ENCODE data around the gene TRPM8.
"Not testable (repeated sequence)": the region's sequence is repeated elsewhere in the genome, so short reads cannot be mapped to it uniquely, and the experiment has no call there.

The TRPM8 gene

DNA sequence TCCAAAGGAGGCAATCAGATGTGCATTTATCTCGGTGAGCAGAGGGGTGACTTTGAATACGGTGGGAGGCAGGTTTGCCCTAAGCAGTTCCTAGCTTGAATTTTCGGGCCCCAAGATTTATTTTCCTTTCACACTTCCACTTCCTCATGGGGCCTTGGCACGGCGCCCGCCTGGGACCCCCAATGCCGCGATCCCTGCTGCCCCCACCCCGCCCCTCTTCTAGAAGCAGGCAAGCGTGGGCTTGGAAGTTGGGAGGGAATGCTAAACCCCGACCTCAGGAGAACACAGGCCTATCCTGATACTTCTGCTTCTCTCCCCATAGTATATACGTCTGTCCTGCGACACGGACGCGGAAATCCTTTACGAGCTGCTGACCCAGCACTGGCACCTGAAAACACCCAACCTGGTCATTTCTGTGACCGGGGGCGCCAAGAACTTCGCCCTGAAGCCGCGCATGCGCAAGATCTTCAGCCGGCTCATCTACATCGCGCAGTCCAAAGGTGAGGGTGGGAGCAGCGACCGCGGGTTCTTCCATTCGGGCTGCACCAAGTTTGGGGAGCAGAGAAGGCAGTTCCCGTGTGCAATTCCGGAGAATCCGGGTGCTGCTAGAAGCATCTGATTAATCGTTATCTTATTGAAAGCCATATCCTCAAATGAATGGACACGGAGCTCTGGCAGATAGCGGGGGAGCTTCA, 21.6 kb downstream of the TRPM8 start:
- no peak for DNase-seq

- no peak for DNase-seq
Observed at GRCh38 chr2:233940376-233941276, 23.5 kb downstream of the TRPM8 start.

DNA sequence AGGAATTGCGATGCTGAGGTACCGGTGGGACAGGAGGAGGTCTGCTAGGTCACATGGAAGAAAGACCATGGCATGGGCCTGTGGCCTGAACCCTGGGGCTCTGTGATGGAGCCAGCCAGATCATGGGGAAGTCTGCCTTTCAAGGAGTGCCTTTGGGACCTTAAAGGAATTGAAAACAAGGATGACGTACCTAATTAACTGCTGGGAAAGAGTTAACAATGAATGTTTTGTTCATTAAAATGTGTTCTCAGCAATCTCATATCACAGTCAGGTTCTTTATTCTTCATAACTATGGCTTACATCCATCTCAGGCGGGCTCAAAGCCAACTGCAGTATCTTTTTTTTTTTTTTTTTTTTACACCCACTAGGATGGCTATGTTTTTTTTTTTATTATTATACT, 25.6 kb downstream of the TRPM8 start:
- DNase-seq = no peak

DNA sequence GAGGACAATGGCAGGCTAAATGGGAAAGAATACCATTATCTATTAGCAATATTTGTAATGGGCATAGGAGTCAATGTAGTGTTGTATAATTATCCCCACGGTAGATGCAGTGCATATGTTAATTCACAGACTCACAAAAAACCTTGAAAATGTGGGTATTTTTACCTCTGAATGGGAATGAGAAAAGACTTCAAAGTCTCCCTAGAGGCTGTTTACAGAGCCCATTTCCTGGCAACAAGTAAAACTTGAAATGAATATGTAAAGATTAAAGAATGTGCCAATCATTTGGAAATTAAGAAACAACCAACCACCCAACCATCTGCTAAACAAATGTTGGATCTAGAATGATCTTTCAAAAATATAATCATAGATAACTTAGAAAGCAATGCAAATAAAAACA, 27.1 kb downstream of the TRPM8 start:
- DNase-seq = no peak

DNA sequence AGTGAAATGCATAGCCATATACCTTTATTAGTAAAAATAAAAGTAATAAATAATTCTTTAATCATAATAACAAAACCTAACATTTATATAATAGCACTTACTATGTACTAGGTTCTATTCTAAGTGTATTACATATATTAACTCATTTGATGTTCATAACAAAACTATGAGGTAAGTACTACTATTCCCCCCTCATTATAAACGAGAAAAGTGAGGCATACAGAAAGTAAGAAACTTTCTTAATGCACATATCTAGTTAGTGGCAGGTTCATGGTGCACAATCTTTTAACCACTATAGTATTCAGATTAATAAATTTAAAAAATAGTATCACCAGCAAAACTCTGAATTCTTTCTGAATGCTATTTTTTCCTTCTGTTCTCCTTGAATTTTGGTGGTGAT, 27.5 kb downstream of the TRPM8 start:
- DNase-seq = no peak

DNA sequence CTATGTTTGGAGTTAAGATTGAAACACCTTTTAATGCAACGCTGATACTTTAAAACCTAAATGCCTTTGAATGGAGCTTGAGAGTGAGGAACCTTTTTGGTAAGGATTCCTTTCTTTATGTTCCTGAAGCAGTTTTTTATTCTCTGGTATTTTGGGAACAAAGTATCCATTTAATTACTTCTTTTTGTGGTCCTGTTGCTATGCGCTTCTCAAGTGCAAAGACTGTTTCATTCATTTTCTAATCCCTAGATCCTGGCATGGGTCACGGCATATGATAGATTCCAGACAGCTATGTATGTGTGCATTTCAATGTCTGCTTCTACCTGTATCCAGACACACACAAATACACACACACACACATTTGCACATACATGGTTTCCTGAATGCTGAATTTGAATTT, 28.0 kb downstream of the TRPM8 start:
- no peak for DNase-seq

DNA sequence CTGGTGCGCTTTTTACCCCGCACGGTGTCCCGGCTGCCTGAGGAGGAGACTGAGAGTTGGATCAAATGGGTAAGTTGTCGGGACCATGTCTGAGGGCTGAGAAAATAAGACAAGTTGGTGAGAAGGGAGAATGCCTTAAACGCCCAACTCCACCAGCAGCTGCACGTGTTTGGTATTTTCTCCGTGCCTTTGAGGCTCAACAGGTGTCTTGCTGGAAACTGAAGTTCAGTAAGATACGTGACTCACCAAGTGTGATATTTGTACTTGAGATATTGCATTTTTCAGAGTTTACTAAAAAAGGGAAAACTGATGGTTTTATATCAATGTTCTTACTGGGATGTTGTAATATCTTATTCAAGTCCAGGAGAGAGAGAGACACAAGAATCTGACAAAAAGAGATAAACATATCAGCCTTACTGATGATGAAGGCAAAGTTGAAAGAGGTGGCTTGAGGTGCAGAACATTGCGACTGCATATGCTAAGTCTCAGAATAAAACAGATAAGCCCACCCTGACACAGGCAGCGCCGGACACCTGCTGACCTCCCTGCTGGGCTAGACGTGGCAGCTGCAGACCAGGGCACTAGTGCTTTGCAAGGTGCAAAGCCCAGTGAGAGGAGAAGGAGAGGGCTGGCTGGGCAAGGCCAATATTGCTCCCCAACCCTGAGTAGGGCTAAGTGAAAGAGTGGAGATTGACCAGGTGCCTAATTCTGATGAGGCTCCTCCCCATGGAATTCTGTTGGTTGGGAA, 33.1 kb downstream of the TRPM8 start:
- no peak for DNase-seq

DNA sequence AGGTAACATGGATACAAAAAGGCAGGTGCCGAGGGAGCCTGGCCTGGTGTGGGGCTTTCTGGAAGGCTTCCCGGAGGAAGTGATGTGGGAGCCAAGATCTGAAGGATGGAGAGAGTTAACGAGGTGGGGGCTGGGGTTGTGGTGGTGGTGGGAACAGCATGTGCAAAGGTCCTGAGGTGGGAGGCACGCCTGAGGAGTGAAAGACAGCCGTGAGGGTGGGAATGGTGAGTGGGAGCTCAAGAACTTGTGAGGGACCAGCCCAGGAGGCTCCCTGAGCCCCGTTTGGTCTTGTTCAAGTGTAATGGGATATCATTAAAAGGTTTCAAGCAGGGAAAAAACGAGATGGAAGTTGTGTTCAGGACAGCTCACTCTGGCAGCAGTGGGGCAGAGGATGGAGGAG, 35.2 kb downstream of the TRPM8 start:
- no peak for DNase-seq

- DNase-seq = no peak
Observed at GRCh38 chr2:233953087-233953801, 36.1 kb downstream of the TRPM8 start.

- no peak for DNase-seq
Observed at GRCh38 chr2:233960203-233960602, 43.0 kb downstream of the TRPM8 start.

GRCh38 chr2:233961905-233962304, 44.7 kb downstream of the TRPM8 start:
- no peak for DNase-seq

DNA sequence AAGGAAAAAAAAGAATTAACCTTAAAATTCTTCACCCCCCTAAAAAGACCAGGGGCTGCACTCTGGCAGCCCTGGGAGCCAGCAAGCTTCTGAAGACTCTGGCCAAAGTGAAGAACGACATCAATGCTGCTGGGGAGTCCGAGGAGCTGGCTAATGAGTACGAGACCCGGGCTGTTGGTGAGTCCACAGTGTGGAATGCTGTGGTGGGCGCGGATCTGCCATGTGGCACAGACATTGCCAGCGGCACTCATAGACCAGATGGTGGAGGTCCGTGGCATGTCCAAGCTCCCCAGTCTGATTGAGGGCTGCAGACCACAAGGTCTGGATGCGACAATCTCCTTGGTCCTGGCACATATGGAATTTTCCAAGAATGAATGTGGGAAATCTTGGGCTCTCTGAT, 47.4 kb downstream of the TRPM8 start:
- no peak for DNase-seq

- DNase-seq = no peak
Observed at GRCh38 chr2:233965032-233965603, 47.9 kb downstream of the TRPM8 start.

DNA sequence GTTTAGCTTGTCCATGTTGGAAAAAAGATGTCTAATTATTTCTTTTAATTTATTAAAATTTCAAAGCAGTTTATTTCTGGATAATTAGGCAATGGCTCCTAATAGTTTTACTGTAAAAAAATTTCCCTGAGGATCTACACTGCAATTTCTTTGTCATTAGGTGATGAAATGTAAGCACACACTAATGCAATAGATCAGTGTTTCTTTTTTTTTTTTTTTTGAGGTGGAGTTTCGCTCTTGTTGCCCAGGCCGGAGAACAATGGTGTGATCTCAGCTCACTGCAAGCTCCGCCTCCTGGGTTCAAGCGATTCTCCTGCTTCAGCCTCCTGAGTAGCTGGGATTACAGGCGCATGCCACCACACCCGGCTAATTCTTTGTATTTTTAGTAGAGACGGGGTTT, 48.5 kb downstream of the TRPM8 start:
- not testable (repeated sequence) for DNase-seq

- DNase-seq = no peak
Observed at GRCh38 chr2:233966388-233966787, 49.2 kb downstream of the TRPM8 start.

DNA sequence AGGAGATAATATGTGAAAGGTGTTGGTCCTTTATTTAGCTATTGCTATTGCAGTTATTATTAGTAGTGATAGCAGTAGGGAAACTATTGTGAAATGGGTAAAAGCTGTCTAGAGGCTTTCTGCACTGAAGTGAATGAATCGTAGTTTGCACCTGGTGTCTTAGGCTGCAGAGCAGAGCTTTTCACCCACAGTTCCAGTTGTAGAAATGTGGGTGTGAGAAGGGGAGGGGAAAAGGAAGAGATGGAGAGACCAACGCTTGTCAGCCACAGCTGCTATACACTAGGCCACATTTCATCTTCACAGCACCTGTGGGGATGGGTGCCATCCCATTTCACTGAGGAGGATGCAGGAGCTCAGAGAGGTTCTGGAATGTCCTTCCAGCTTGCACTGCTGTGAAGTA, 50.0 kb downstream of the TRPM8 start:
- no peak for DNase-seq

DNA sequence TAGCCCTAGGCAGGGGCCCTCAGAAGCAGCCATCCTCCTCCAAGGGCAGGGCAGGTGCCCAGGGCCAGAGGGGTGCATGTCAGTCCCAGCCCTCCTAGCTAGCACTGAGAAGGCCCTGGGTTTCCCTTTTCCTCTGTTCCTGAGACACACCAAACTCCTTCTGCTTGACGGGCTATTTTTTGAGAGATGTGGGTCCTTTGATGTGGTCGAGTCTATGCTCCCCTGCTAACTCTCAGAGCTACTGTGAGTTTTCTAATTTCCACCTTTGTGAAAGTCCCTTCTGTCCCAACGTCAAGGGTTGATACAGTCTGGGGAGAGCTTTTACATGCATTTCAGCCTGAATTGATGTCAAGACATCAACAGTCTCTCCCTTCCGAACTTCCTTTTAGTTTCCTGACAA, 51.4 kb downstream of the TRPM8 start:
- DNase-seq = no peak

- DNase-seq = not testable (repeated sequence)
Observed at GRCh38 chr2:233972460-233972859, 55.3 kb downstream of the TRPM8 start.

GRCh38 chr2:233972941-233973575, 55.9 kb downstream of the TRPM8 start:
- DNase-seq = no peak

- DNase-seq = no peak
Observed at GRCh38 chr2:233973786-233974185, 56.6 kb downstream of the TRPM8 start.

DNA sequence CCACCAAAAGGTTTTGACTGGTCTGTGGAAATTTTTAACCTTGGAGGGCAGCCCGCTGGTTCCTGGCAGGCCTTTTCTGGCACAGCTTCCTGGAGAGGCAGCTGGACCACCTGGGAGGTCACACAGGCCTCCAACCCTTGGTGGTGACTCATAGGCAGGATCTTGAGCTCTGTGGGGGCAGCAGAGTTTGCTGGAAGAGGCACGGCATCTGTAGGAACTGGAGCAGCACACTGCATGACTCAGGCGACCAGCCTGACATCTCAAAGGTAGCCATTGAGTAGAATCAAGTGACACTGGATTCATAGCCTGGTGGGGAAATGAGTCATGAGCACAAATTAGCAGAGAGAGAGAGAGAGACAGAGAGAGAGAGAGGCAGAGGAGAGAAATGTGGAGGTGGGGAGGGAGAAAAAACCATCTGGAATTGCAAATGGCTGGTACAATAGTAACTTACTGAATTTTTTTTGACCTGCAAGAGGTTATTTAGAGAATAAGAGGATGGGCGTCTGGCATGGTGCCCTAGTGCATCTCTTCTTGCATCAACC, 57.4 kb downstream of the TRPM8 start:
- no peak for DNase-seq

DNA sequence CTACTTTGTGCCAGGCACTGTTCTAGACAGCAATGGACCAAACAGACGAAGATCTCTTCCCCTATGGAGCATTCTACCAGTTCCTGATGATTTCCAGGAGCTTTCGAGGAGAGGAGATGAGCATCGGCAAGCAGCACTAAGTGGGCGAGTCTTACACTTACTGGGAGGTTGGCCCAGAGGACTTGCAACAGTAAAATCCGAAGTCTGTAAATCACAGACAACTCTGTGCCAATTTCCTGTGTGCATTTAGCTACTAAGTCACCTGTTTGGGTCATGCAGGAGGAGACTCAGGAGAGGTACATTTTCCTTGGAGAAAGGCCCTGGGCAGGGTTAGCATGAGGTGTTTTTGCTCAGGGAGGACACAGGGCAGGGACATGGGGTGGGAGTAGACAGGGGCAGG, 58.9 kb downstream of the TRPM8 start:
- DNase-seq = no peak

Measured in CD4-positive, alpha-beta T cell treated with Interleukin-17A for 1 hour (primary cell).